ENCODE results near the gene ANKMY1.

ANKMY1 gene, protein sequence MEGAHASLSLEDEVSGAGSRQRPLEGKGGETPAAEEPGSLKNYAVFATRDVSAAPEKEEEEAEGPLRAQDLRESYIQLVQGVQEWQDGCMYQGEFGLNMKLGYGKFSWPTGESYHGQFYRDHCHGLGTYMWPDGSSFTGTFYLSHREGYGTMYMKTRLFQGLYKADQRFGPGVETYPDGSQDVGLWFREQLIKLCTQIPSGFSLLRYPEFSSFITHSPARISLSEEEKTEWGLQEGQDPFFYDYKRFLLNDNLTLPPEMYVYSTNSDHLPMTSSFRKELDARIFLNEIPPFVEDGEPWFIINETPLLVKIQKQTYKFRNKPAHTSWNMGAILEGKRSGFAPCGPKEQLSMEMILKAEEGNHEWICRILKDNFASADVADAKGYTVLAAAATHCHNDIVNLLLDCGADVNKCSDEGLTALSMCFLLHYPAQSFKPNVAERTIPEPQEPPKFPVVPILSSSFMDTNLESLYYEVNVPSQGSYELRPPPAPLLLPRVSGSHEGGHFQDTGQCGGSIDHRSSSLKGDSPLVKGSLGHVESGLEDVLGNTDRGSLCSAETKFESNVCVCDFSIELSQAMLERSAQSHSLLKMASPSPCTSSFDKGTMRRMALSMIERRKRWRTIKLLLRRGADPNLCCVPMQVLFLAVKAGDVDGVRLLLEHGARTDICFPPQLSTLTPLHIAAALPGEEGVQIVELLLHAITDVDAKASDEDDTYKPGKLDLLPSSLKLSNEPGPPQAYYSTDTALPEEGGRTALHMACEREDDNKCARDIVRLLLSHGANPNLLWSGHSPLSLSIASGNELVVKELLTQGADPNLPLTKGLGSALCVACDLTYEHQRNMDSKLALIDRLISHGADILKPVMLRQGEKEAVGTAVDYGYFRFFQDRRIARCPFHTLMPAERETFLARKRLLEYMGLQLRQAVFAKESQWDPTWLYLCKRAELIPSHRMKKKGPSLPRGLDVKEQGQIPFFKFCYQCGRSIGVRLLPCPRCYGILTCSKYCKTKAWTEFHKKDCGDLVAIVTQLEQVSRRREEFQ

DNA sequence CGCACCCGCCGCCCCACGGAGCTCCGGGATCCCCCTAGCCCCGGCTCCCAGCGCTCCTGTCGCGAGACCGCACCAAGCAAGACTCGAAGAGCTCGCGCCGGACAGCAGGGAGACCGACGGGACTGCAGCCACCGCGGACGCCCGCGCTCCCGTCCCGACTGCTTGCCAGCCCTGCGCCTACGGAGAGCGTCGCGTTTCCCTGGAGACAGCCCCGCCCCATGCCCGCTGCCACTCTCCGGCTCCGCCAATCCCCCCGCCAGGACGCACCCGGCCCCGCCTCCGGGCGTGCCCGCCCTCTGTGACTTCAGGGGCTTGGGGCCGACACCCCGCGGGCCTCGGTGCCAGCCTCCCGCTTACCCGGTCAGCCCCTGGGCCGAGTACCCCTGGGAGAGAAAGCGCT, at the start of gene ANKMY1:
Gene ANKMY1 (minus strand): TSS at position 181 of the 400 bp plus-strand sequence. CDS start 653 bp downstream, outside the sequence.
- peak; percentile 70 for DNase-seq

DNA sequence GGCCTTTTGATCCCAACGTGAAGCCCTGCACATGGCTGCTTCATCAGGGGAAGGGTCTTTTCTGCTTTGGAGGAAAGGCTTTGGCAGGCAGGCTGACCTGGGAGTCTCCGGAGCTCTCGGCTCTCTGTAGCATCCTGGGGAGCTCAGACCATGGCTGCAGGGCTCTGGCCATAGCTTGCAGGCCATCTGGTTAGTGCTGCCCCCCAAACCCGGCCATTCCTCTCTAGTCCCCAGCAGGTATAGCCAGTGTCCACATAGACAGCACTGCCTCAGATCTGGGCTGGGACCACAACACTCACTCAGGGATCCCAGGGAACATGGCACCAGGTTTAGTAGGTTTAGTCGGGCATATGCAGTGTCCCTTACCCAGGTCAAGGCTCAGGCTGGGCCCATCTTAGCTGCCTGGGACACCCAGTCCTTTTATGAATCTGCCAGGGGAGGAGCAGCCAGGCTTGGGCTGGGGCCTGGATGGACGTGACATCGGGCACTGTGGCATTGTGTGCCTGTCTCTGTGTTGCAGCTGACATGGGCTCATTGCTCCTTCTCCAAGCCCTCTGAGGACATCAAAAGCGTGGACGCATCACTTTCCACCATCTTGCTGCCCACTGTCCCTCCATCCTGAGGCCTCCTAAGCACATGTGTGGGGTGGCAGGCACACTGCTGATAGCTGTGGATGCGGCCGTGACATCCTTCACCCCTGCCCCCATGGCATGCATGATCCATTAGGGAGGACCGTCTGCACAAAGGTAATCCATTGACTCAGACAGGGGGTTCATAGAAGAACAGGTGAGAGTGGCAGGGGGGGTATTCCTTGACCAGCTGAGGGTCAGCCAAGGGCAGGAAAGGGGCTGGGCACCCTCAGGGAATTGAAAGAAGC, 48.3 kb upstream of the ANKMY1 start:
- DNase-seq, result no peak

DNA sequence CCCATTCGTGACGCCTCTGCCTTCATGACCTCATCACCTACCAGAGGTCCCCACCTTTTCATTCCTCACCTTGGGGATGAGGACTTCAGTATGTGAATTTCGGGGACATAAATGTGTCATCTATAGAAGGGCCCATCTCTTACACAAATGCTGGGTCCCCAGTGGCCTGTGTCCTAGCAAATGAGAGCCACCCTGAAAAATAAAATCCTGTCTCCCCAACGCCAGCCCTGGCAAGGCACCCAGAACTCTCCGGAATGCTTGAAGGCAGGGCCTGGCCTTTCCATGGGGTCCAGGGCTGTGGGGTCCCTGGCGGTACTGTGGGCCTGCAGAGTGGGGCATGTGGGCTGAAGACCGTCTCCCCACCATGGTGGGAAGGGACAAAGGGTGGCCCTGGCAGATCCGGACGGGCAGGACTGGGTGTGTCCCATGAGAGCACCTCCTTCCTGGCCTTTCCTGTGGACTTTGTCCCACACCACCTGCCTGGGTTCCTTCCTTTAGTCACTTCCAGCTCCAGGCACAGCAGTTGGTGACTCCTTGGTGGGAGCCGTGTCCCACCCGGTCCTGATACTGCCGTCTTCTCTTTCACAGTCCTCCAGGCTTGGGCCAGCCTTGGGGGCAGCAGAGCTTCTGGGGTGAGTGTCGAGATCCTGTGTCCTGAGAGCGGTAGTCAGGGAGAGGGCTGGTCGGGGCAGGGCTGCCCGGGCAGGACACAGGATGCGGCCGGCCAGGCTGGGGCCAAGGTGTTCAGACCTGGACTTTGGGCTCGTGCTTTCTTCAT, 47.3 kb upstream of the ANKMY1 start:
- DNase-seq, result no peak

DNA sequence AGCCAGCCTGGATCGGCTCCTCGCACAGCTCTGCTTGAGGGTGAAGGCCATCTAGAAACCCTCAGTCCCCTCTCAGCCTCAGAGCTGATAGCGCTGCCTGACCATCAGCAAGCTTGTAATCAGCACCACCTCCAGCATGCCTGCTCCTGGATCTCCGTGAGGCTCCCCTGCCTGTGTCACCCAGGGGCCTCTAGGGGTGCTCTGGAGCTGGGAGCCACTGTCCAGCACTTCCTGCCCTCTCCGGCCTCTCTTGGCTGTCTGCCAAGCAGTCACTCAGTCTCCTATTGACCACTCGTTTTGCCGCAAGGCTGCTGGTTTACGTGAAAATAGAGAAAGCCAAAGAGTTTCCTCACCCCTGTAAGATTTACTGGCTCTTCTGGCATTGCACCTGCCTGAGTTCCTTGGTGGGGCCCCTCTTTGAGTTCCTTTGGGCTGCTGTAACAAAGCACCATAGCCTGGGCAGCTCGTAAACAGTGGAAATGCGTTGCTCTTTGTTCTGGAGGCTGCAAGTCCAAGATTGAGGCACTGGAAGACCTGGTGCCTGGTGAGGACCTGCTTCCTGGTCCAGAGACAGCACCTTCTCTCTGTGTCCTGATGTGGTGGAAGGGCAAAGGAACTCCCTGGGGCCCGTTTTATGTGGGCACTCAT, 46.6 kb upstream of the ANKMY1 start:
- DNase-seq, result no peak

DNA sequence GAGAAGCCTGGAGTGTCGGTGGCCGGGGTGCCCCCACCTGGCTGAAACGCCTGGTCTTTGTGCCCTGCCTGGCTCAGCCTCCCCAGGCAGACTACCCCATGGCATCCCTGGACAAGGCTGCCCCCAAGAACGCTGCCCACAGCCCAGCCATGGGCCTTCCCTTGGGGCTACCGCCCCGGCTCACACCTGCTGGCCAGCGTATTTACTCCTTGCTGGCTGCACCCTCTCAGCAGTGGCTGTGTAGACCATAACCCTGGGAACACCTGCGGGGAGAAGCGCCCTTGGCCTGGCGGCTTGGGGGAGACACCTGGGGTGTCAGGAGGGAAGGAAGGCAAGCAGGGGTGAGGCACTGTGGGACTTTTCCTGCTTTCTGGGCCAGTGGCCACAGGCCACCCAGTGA, 46.1 kb upstream of the ANKMY1 start:
- DNase-seq, result no peak

DNA sequence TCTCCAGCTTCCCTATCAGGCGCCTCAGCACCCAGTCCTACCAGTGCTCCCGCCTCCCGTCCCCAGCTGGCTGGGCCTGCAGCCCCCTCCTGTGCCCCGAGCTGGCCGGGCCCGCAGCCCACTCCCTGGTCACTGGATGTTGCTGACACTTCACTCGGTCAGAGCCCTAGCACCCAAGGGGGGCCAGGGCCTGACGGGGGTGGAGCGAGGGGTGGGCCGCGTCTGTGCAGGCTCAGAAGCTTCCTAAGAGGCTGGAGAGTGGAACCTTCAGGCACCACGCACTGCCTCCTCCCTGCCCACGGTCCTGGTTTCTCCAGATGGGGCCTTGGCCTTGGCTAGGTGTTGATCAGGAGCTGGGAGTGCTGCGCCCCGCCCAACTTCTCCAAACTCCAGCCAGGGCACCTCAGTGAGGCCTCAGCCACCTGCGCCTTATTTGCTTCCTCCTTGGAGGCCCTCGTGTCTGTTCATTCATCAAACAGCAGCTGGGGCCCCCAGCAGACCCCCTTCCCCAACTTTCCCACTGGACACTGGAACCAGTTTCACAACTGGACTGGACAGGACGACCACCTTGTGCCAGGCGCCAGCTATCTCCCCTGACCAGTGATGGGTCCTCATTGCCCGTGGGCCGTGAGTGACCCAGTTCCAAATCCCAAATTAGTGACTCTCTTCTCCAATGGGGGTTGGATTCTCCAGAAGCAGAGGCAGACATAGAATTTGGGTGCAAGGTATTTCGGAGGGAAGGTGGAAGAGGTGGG, 45.5 kb upstream of the ANKMY1 start:
- DNase-seq, result no peak

DNA sequence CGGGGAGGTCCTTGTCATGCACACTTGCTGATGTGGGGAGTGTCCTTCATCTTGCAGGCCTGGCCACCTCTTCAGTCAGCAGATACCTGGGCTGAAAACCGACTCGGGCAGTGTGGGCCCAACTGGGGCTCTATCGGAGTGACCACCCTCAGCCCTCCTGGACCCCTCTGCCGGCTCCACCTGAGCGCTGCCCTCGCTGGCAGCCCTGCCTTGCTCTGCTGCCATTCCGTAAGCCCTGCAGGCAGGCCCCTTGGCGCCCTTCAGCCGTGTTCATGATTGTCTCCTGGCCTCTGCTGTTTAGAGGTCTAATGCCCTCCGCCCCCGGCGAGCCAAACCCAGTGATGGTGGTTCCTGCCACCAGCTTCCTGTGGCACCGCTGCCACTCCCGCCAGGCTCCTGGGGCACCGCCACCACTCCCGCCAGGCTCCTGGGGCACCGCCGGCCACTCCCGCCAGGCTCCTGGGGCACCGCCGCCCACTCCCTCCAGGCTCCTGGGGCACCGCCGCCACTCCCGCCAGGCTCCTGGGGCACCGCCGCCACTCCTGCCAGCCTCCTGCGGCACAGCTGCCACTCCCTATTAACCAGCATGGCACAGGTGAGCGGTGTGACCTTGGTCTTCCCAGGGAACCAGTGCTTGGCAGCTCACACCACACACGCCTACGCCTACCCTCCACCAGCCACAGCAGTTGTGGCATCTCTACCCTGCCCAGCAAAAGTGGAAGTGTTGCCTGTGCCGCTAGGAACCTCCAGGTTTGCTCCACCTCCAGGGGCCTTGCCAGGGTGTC, 44.7 kb upstream of the ANKMY1 start:
- DNase-seq, result no peak

DNA sequence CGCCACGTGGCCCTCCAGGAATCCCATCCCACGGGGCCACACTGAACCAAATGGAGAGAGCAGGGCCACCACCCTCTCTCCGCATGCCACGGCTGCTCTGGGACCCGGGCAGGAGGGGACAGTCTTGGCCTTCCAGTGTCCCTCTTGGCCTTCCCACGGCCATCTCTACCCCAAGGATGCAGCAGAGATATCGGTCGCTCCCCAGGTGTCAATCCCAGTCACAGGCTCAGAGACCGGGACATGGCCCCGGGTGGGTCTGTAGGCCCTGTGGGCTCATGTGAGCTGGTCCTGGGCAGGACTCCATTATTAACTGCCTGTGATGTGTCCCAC, 44.0 kb upstream of the ANKMY1 start:
- DNase-seq, result no peak

DNA sequence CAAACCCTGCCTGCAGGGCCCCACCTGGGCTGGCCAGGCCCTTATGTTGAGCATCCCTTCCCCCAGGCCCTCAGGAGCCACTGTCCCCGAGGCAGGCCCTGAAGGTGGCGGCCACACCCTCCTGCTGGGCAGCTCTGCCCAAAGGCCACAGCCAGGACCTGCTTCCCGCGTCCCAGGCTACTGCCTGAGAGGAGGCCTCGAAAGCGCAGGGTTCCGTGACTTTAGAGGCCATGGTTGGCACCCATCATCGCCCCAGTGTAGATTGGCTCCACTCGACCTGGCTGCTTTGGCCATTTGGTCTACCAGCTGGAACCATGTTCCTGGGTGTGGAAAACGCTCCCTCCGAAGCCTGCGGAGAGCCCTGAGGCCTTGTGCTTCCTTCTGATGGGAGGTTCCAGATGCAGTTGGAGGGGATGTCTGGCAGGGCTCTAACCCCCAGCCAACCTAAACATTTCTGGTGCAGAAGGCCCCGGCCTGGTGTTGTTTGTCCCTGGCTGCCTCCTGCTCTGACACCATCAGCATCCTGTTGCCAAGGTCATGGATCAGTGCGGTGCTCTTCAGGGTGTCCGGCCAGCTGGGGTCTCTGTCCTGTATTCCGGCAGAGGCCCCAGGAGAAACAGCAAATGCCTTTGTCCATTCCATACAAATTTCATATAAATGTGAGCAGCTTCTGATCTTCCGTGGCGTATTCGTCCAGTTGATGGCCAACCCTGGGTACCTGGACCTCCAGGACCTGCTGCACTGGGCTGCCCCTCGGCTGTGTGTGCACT, 43.5 kb upstream of the ANKMY1 start:
- no peak for DNase-seq

DNA sequence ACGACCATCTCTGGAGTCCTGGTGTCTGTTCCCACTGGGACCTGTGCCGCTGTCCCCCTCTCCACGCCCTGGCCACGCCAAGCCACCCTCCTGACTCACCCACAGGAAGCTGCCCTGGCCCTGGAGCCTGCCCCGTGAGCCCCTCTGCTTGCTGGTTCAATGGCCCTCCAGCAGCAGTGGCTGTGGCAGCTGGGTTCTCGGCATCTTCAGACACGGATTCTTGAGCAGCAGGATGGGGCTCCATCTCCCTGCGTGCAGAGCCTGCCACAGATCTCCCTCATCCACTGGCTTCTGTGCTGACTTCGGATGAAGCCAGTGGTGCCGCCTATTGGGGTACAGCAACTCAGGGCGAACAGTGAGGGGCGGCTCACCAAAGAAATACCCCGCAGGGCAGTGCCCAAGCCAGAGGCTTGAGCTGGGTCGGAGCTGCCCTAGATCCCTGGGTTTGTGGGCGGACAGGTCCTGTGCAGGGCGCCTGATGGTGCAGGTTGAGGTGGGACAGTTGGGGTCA, 42.7 kb upstream of the ANKMY1 start:
- DNase-seq, result no peak

DNA sequence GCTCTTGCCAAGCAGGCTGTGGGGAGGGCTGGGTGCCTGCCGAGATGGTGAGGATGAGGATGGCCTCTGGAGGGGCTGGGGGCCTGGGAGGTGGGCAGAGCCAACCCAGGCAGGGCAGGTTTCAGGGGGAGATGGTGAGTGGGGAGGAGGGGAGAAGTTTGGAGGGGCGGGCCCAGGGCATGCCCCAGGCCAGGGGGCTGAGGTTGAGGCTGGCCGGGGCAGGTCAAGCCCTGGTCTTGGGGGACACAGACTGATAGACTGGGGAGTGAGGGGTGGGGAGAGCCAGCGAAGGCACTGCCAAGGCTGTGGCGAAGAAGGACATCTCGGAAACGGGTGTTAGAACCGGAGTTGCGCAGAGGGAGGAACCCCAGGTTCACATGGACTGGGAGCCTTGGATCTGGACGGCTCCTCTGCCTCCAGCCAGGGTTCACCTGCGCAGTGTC, 41.4 kb upstream of the ANKMY1 start:
- DNase-seq, result no peak

DNA sequence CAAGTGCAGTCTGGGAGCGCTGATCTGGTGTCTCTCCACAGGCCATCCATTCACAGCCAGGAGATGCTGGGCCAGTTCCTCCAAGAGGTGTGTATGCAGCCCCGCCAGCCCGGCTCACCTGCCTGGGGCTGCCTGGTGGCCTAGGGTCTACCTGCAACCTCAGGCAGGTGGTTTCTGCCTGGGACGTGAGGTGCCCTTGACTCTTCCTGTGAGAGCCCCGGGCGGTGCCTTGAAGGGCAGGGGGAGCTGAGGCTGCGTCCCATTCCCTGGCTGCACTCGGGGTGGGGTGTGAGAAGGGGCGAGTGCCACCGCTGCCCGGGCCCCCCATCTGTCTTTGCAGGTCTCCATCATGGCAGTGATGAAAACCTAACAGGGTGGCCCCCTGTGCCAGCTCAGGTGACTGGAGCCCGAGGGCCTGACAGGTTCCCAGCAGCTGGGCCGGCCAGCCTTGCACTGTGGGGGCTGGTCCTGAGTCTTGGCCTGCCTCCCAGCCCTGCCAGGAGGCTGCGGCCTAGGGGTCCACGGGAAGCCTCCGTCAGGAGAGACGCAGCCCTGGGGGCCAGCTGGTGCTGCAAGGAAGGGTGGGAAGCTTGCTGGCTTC, 40.6 kb upstream of the ANKMY1 start:
- DNase-seq, result no peak

DNA sequence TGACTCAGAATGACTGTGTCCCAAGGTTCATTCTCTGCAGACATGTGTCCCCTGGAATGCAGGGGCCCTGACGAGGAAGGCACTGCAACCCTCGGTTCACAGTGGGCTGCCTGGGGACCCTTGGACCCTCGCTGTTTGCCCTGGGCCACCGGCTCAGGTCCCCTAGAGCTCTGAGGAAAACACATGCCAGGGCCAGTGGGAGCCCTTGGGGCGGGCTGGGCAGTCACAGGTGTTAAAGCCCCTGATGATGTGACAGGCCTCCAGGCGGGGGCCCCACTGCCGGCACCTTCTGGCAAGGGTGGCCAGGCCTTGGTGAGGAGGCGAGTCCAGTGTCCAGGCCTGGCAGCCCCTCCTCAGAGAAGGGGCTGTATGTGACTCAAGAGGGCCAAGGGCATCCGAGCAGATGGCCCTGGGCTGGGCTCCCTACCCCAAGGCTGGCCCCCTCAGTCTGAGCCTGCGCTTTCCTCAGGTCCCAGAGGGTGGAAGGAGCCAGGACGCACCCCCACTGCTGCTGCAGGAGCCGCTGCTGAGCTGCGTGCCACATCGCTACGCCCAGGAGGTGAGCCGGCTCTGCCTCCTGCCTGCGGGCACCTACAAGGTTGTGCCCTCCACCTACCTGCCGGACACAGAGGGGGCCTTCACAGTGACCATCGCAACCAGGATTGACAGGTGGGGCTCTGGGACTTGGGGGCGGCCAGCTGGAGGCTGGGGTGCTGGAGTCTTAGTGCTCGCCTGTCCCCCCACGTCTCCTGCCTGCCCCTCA, 39.8 kb upstream of the ANKMY1 start:
- DNase-seq, result no peak

DNA sequence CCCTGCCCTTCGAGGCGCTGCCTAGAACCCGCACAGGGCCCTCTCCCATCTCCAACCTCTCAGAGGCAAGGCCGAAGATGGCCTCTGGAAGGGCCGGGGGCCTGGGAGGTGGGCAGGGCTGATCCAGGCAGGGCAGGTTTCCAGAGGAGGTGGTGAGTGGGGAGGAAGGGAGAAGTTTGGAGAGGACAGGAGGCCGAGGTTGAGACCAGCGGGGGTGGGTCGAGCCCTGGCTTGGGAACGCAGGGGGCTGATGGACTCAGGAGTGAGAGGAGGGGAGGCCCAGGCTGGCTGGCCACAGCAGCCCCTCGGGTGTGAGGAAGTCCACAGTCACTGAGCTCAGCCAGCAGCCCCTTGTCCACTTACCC, 39.2 kb upstream of the ANKMY1 start:
- DNase-seq, result no peak

DNA sequence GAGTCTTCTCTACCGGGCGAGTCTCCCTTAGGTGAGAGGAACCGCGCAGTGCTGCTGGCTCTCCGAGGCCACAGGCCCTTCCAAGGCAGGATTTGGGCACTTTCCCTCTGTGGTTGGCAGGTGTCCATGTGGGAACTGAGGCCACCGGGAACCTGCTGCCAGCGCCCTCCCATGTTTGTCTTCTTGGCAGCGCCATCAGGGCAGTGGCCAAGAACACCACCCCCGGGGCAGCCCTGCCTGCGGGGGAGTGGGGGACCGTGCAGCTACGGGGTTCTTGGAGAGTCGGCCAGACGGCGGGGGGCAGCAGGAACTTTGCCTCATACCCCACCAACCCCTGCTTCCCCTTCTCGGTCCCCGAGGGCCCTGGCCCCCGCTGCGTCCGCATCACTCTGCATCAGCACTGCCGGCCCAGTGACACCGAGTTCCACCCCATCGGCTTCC, 38.7 kb upstream of the ANKMY1 start:
- DNase-seq, result no peak

DNA sequence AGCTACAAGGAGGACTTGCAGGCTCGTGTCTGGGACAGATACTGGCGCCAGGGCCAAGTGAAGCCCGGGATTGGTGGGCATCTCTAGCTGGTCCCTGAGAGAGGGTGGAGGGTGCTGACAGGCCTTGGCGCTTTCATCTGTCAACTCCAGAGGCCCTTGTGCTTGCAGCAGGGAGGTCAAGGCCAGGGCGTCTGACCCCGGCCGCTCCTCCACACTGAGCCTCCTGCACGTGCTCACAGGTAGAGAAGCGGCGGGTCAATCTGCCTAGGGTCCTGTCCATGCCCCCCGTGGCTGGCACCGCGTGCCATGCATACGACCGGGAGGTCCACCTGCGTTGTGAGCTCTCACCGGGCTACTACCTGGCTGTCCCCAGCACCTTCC, 38.3 kb upstream of the ANKMY1 start:
- no peak for DNase-seq

DNA sequence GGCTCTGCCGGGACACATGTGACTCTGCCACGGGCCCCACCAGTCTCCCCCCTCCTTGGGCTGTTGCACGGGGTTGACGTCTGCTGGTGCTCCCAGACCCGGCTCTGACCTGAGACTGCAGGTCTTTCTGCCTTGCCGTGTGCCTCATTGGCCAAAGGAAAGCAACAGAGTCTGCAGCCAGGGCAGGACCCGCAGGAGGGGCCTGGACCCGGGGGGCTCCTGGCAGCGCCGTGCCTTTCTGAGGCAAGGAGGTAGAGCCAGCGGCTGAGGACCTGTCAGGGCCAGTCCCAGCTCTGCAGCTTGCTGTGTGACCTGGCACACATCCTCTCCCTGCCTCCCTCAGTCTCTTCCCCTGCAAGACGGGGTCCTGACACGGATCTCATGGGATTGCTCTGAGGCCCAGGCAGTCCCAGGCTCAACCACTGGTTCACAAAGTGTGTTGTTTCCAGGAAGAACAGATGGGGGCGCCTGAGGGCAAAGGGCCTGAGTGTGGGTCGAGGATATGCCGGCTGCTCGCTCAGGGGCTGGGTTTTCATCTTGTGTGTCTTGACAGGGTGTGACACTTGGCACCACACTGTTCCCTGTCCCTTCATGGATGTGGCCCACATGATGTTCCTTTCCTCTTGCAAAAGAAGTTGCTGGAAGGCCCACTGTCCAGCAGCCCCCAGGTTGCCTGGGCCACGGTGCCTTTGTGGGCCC, 37.7 kb upstream of the ANKMY1 start:
- DNase-seq, result peak; percentile 11

Measured in activated naive CD4-positive, alpha-beta T cell treated with Interleukin-2 at 50 U/mL for 16 hours (primary cell).